ENCODE results near the gene NT5C1B.

NT5C1B gene

DNA sequence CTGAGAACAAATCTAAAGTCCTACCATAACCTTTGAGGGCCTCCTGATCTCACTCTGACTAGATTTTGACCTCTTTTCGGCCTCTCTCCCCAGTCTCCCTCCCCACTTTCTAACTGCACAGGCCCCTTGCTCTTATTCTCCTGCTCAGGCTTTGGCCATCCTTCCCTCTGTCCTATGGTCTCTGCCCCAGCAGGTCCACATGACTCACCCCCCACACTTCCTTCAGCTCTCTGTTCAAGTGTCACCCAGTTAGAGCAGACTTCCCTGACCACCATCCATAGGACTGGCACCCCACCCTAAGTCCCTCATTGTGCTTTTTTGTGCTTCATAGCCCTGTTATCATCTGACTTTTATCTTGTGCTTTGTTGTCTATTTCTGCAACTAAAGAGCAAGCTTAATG is 41.2 kb upstream of the NT5C1B start:
- Histone ChIP-seq H3K4me3 (replicated peaks; ENCODE audit: insufficient read depth, low read length) (no peak overlapping the region), H3K27ac (replicated peaks) (no peak overlapping the region), H3K27me3 (ENCODE audit: insufficient read depth, poor library complexity, severe bottlenecking) (no peaks in the 10 kb centered on the region)
- no peak for DNase-seq (ENCODE audit: low read depth in 1 of 2, low spot score in 1 of 2)
- TF ChIP-seq, protein P1, sequence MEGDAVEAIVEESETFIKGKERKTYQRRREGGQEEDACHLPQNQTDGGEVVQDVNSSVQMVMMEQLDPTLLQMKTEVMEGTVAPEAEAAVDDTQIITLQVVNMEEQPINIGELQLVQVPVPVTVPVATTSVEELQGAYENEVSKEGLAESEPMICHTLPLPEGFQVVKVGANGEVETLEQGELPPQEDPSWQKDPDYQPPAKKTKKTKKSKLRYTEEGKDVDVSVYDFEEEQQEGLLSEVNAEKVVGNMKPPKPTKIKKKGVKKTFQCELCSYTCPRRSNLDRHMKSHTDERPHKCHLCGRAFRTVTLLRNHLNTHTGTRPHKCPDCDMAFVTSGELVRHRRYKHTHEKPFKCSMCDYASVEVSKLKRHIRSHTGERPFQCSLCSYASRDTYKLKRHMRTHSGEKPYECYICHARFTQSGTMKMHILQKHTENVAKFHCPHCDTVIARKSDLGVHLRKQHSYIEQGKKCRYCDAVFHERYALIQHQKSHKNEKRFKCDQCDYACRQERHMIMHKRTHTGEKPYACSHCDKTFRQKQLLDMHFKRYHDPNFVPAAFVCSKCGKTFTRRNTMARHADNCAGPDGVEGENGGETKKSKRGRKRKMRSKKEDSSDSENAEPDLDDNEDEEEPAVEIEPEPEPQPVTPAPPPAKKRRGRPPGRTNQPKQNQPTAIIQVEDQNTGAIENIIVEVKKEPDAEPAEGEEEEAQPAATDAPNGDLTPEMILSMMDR (IDR thresholded peaks at IDR 0.05; ENCODE audit: insufficient read depth, low read length): no peak
- TF ChIP-seq GABPA (IDR thresholded peaks at IDR 0.05; ENCODE audit: low read depth) (no peak), SPI1 (IDR thresholded peaks at IDR 0.05; ENCODE audit: borderline replicate concordance, low read depth) (no peak), POLR2AphosphoS5 (IDR thresholded peaks at IDR 0.05; ENCODE audit: low read depth) (no peak)
- TF ChIP-seq, protein P2, sequence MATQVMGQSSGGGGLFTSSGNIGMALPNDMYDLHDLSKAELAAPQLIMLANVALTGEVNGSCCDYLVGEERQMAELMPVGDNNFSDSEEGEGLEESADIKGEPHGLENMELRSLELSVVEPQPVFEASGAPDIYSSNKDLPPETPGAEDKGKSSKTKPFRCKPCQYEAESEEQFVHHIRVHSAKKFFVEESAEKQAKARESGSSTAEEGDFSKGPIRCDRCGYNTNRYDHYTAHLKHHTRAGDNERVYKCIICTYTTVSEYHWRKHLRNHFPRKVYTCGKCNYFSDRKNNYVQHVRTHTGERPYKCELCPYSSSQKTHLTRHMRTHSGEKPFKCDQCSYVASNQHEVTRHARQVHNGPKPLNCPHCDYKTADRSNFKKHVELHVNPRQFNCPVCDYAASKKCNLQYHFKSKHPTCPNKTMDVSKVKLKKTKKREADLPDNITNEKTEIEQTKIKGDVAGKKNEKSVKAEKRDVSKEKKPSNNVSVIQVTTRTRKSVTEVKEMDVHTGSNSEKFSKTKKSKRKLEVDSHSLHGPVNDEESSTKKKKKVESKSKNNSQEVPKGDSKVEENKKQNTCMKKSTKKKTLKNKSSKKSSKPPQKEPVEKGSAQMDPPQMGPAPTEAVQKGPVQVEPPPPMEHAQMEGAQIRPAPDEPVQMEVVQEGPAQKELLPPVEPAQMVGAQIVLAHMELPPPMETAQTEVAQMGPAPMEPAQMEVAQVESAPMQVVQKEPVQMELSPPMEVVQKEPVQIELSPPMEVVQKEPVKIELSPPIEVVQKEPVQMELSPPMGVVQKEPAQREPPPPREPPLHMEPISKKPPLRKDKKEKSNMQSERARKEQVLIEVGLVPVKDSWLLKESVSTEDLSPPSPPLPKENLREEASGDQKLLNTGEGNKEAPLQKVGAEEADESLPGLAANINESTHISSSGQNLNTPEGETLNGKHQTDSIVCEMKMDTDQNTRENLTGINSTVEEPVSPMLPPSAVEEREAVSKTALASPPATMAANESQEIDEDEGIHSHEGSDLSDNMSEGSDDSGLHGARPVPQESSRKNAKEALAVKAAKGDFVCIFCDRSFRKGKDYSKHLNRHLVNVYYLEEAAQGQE (IDR thresholded peaks at IDR 0.05; ENCODE audit: insufficient replicate concordance, low read depth): no peak

DNA sequence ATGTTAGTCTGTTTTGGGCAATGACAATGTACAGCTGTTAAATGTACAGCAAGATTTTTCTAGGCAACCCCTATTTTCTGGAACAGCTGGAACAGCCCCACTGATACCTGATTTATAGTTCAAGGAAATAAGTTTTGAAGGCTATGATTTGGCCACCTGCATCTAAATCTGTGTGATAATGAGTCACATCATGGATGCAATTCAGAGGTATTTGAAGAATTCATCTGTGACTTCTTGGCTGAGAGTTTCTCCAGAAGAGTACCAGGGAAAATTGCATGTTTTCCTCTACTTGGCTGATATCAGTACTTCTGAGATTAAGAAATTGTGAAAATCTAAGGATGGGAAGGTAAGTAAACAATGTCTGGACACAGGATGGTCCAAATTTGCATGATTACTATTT is 40.7 kb upstream of the NT5C1B start:
- no peak overlapping the region for H3K4me3 ChIP-seq (replicated peaks; ENCODE audit: insufficient read depth, low read length)
- H3K27ac ChIP-seq (replicated peaks): no peak overlapping the region
- TF ChIP-seq GABPA (IDR thresholded peaks at IDR 0.05; ENCODE audit: low read depth) (no peak), POLR2AphosphoS5 (IDR thresholded peaks at IDR 0.05; ENCODE audit: low read depth) (no peak), SPI1 (IDR thresholded peaks at IDR 0.05; ENCODE audit: borderline replicate concordance, low read depth) (no peak)
- TF ChIP-seq, protein P2 (IDR thresholded peaks at IDR 0.05; ENCODE audit: insufficient replicate concordance, low read depth): no peak
- TF ChIP-seq, protein P1 (IDR thresholded peaks at IDR 0.05; ENCODE audit: insufficient read depth, low read length): no peak
- no peaks in the 10 kb centered on the region for H3K27me3 ChIP-seq (ENCODE audit: insufficient read depth, poor library complexity, severe bottlenecking)
- no peak for DNase-seq (ENCODE audit: low read depth in 1 of 2, low spot score in 1 of 2)

DNA sequence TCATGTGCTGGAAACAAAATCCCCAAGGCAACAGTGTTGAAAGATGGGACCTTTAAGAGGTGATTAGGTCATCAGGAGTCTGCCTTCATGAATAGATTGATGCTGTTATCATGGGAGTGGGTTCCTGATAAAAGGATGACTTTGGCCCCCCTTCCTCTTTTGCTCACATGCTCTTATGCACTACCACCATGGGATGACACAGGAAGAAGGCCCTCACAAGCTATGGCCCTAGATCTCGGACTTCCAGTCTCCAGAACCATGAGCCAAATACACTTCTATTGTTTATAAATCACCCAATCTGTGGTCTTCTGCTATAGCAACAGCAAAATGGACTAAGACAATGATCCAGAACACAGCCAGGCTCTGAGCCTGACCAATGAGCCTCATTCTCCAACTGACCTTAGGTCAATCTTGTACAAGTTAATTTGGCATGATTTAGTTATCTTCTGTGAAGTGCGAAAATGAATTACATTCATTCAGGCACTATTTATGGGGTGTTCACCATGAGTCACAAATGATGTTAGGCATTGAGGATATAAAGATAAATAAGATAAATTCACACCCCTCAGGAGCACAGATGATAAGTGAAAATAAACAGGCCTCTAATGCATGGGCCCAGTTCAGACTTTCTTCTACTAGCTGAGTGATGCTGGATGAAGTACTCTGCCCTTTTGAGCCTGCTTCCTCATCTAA is 37.7 kb upstream of the NT5C1B start:
- Histone ChIP-seq H3K27ac (replicated peaks) (no peak overlapping the region), H3K4me3 (replicated peaks; ENCODE audit: insufficient read depth, low read length) (no peak overlapping the region), H3K27me3 (ENCODE audit: insufficient read depth, poor library complexity, severe bottlenecking) (no peaks in the 10 kb centered on the region)
- TF ChIP-seq GABPA (IDR thresholded peaks at IDR 0.05; ENCODE audit: low read depth): no peak
- TF ChIP-seq POLR2AphosphoS5 (IDR thresholded peaks at IDR 0.05; ENCODE audit: low read depth): no peak
- TF ChIP-seq, protein P2 (IDR thresholded peaks at IDR 0.05; ENCODE audit: insufficient replicate concordance, low read depth): no peak
- TF ChIP-seq, protein P1 (IDR thresholded peaks at IDR 0.05; ENCODE audit: insufficient read depth, low read length): no peak
- no peak for TF ChIP-seq SPI1 (IDR thresholded peaks at IDR 0.05; ENCODE audit: borderline replicate concordance, low read depth)
- DNase-seq (ENCODE audit: low read depth in 1 of 2, low spot score in 1 of 2): no peak
